IPS DF 6.9 (cell line): ENCODE measurements around the gene MOCOS.
"Not testable (repeated sequence)": the region's sequence is repeated elsewhere in the genome, so short reads cannot be mapped to it uniquely, and the experiment has no call there.

Experiments used
- DNase-seq: peaks from one replicate; pipeline ENCODE4 v3.0.0-alpha.2; 2013; ENCODE audit warnings: low read depth, low spot score
- H3K27ac ChIP-seq: one replicate; pipeline ENCODE4 v1.5.1; 2013; ENCODE audit warnings: low read length, control low read depth
- H3K27me3 ChIP-seq: 2 replicates; pipeline ENCODE4 v1.6.1; 2013; ENCODE audit warnings: mild to moderate bottlenecking, low read length; ENCODE audit not compliant: control insufficient read depth, insufficient read depth
- H3K36me3 ChIP-seq: 2 replicates; pipeline ENCODE4 v1.6.1; 2013; ENCODE audit warnings: low read length; ENCODE audit not compliant: control insufficient read depth, insufficient read depth
- H3K4me1 ChIP-seq: 2 replicates; pipeline ENCODE4 v1.6.1; 2013; ENCODE audit warnings: low read length; ENCODE audit not compliant: control insufficient read depth, insufficient read depth
- H3K4me3 ChIP-seq: 2 replicates; pipeline ENCODE4 v1.5.1; 2013; ENCODE audit warnings: mild to moderate bottlenecking, low read length
- H3K9me3 ChIP-seq: 2 replicates; pipeline ENCODE4 v1.6.1; 2013; ENCODE audit warnings: low read length, inconsistent platforms; ENCODE audit not compliant: control insufficient read depth, insufficient read depth
- WGBS: extraction: QIAGEN DNeasy Blood & Tissue Kit; methylation state at CpG from one replicate; pipeline ENCODE4 v1.1.7; 2013; ENCODE audit warnings: mixed read lengths, missing lambda C conversion rate; ENCODE audit not compliant: insufficient read length, insufficient coverage; 5-methylcytosine and 5-hydroxymethylcytosine counted together

Gene MOCOS

GRCh38 chr18:36201765-36202164 lies 14.5 kb downstream of the MOCOS start:
- Histone ChIP-seq H3K36me3 (no peaks in the 10 kb centered on the region), H3K27me3 (no peaks in the 10 kb centered on the region), H3K27ac (no peak overlapping the region), H3K4me1 (no peaks in the 10 kb centered on the region), H3K4me3 (no peak overlapping the region), H3K9me3 (no peaks in the 10 kb centered on the region)
- no CpG with 5 or more reads among the region's 2 CpGs for WGBS
- no peak for DNase-seq

DNA sequence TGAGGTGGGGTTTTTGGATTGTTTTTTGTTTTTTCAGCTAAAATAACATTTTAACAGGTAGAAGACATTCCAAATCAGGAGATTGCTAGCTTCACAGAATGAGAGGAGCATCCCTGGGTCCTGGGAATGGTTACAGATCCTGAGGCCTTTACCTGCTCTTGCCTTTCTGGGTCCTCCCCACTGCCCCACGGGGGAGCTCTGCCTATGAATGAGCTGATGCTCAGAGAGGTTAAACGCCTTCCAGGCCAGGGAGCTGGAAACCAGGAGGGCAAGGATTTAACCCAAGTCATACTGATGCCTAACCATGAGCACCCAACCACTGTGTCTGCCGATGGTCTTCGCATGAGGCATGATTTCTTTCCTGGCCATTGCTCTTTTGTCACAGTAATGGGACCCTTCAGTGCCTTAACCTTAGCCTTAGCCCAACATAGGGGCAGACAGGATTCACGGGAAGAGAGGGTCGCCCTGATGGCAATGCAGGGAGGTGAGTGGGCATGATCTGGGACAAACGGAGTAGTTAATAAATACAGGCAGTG lies 16.1 kb downstream of the MOCOS start:
- H3K27me3 ChIP-seq = no peaks in the 10 kb centered on the region
- no peaks in the 10 kb centered on the region for H3K4me1 ChIP-seq
- no peaks in the 10 kb centered on the region for H3K9me3 ChIP-seq
- no peaks in the 10 kb centered on the region for H3K36me3 ChIP-seq
- H3K27ac ChIP-seq = no peak overlapping the region
- no CpG with 5 or more reads among the region's 7 CpGs for WGBS
- DNase-seq = no peak
- H3K4me3 ChIP-seq = no peak overlapping the region

GRCh38 chr18:36205166-36205565 lies 17.9 kb downstream of the MOCOS start:
- H3K27me3 ChIP-seq = no peaks in the 10 kb centered on the region
- DNase-seq = no peak
- no peaks in the 10 kb centered on the region for H3K4me1 ChIP-seq
- no peaks in the 10 kb centered on the region for H3K36me3 ChIP-seq
- no peak overlapping the region for H3K4me3 ChIP-seq
- no peak overlapping the region for H3K27ac ChIP-seq
- H3K9me3 ChIP-seq = no peaks in the 10 kb centered on the region
- no CpG with 5 or more reads among the region's 4 CpGs for WGBS

- no CpG with 5 or more reads among the region's 1 CpG for WGBS
- DNase-seq = no peak
- no peaks in the 10 kb centered on the region for H3K36me3 ChIP-seq
These were observed 20.0 kb downstream of the MOCOS start for GRCh38 chr18:36207303-36207702.

GRCh38 chr18:36207969-36208368 lies 20.7 kb downstream of the MOCOS start:
- not testable (repeated sequence) for H3K36me3 ChIP-seq, H3K4me1 ChIP-seq, DNase-seq, H3K27ac ChIP-seq, H3K4me3 ChIP-seq, H3K27me3 ChIP-seq, H3K9me3 ChIP-seq
- no CpG with 5 or more reads among the region's 2 CpGs for WGBS

More at GRCh38 chr18:36207303-36207702, 20.0 kb downstream of the MOCOS start:
- no peaks in the 10 kb centered on the region for H3K27me3 ChIP-seq
- no peaks in the 10 kb centered on the region for H3K9me3 ChIP-seq
- no peaks in the 10 kb centered on the region for H3K4me1 ChIP-seq
- no peak overlapping the region for H3K4me3 ChIP-seq
- H3K27ac ChIP-seq = no peak overlapping the region

DNA sequence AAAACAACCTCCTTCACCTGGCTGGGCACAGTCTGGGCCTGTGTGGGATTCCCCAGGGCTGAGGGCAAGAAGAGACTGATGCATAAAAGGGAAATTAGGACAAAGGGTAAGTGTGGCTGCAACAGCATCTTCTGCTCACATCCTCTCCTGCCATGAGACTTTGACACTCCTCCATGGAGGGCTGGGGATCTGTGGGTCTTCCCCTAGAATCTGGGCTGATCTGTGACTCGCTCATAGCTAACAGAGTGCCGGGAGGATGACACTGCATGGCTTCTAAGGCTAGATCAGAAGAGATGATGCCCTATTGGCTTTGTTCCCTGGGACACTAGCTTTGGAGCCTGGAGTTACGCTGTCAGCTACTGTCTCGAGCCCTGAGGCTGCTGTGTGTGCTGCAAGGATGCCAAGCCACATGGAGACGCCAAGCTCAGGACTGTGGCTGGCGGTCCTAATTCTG lies 24.3 kb downstream of the MOCOS start:
- DNase-seq = no peak
- Histone ChIP-seq H3K4me3 (no peak overlapping the region), H3K4me1 (no peaks in the 10 kb centered on the region), H3K36me3 (no peaks in the 10 kb centered on the region), H3K27ac (no peak overlapping the region), H3K27me3 (no peaks in the 10 kb centered on the region), H3K9me3 (no peaks in the 10 kb centered on the region)
- WGBS = no CpG with 5 or more reads among the region's 6 CpGs

- DNase-seq = no peak
- H3K4me1 ChIP-seq = no peaks in the 10 kb centered on the region
- no peak overlapping the region for H3K27ac ChIP-seq
- H3K36me3 ChIP-seq = no peaks in the 10 kb centered on the region
- no CpG with 5 or more reads among the region's 13 CpGs for WGBS
- H3K9me3 ChIP-seq = no peaks in the 10 kb centered on the region
- H3K4me3 ChIP-seq = no peak overlapping the region
- no peaks in the 10 kb centered on the region for H3K27me3 ChIP-seq
These were observed 25.2 kb downstream of the MOCOS start for GRCh38 chr18:36212301-36213171.

DNA sequence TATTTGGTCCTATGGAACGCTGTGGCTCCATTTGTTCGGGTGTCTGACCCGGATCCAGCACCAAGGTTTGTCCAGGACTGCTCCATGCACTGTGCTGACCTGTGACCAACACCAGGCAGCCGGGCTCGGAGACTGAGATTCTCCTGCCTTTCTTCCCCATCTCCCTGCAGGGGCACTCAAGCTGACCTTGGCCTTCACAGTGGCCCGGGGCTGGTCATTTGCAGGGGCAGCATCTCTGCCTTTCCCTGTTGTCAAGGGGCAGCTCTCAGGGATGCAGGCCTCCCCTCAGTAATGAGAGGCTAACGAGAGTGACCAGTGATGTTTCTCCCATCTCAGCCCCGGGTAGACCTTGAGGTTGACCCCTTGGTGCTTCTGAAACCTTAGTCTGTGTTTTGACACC lies 27.5 kb downstream of the MOCOS start:
- no CpG with 5 or more reads among the region's 8 CpGs for WGBS
- no peak for DNase-seq
- H3K4me3 ChIP-seq = no peak overlapping the region
- no peaks in the 10 kb centered on the region; the same call in 1 of the 2 replicates for H3K9me3 ChIP-seq
- H3K36me3 ChIP-seq = no peaks in the 10 kb centered on the region
- no peaks in the 10 kb centered on the region for H3K4me1 ChIP-seq
- H3K27ac ChIP-seq = no peak overlapping the region
- H3K27me3 ChIP-seq = no peaks in the 10 kb centered on the region

- WGBS = no CpG with 5 or more reads among the region's 9 CpGs
- DNase-seq = no peak
These were observed 28.3 kb downstream of the MOCOS start for GRCh38 chr18:36215577-36215976.

DNA sequence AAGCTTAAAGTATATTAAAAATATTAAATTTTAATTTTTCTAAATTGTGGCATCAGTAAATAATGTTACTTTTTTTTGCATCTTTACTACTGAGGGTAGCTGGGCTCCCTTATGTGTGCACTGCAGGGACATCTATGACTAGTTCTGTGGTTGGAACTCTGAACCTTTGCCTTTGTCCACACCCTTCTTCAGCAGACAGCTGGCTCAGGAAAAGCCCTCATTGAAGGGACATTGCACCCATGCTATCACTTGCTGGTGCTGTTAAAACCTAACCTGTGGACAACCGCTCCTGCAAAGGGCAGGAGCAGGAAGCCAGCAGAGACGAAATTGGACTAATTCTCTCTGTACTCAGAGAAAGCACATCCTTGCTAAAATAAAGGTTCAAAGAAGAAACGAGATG lies 30.1 kb downstream of the MOCOS start:
- no peak overlapping the region for H3K4me3 ChIP-seq
- no peaks in the 10 kb centered on the region for H3K4me1 ChIP-seq
- H3K27ac ChIP-seq = no peak overlapping the region
- WGBS = no CpG with 5 or more reads among the region's 3 CpGs
- no peaks in the 10 kb centered on the region for H3K27me3 ChIP-seq
- DNase-seq = no peak
- no peaks in the 10 kb centered on the region; the same call in 1 of the 2 replicates for H3K9me3 ChIP-seq
- H3K36me3 ChIP-seq = no peaks in the 10 kb centered on the region

More at GRCh38 chr18:36215577-36215976, 28.3 kb downstream of the MOCOS start:
- Histone ChIP-seq H3K27ac (no peak overlapping the region), H3K36me3 (no peaks in the 10 kb centered on the region), H3K27me3 (no peaks in the 10 kb centered on the region), H3K9me3 (no peaks in the 10 kb centered on the region; the same call in 1 of the 2 replicates), H3K4me1 (no peaks in the 10 kb centered on the region), H3K4me3 (no peak overlapping the region)
